Glomerular endothelial cell (primary cell): ENCODE data around the gene PPP2R5C. TPM values are rescaled to one million over a fixed set of nuclear protein-coding genes. Genes with fewer than 3 reads are reported as not detected.

Experiments
- DNase-seq: peaks from one replicate; pipeline ENCODE4 v3.0.0-alpha.2; 2011; ENCODE audit warnings: low read depth, low spot score; ENCODE audit errors: extremely low read depth
- total RNA-seq: library from RNA; depleted of rRNA; stranded (reverse); fragments of >200 nt; gene quantifications from 2 replicates; pipeline ENCODE4 v1.2.3, GENCODE V29; 2015

The PPP2R5C gene
- total RNA-seq, 1 donor from 2014 or later, result 66.9 TPM

DNA sequence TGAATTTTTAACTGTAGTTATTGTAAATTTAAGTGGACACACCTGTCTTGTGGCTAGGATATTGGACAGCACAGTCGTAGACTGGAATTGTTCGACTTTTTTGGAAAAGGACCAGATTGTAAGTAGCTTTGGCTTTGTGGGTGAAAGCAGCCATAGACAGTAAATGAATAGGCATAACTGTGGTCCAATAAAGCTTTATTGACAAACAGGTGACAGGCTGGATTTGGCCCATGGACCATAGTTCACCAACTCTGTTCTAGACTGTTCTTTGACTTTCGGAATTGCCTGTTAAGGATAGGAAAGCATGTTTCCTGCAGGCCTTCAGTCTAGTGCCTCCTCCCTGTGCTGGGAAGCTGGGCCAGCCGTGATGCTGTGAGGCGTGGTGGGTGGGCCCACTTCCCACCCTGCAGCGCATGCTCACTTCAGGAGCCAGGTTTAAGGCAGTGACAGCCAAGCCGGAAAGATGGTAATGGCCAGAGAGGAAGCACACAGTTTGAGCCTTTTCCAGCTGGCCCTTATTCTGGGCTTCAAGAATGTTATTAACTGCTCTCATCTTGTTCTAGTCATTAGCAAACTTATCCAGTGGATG is 51.8 kb downstream of the PPP2R5C start:
- no peak for DNase-seq

DNA sequence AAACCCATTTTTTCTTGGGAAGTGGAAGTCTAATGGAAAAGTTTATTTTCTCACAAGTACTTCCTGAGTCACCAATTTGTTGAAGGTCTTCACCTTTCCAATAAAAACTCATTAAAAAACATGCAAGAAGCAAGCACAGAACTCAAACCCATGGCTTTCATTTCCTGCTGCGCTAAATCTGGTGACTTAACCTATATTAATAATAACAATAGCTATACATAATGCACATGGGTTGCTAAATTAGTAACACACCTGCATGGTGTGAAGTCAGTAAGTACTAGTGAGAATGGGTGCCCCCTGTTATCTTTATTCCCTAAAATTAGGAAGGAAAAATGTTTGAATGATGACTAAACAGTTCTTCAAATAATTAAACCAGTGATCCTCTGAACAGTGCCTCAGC is 52.3 kb downstream of the PPP2R5C start:
- no peak for DNase-seq

DNA sequence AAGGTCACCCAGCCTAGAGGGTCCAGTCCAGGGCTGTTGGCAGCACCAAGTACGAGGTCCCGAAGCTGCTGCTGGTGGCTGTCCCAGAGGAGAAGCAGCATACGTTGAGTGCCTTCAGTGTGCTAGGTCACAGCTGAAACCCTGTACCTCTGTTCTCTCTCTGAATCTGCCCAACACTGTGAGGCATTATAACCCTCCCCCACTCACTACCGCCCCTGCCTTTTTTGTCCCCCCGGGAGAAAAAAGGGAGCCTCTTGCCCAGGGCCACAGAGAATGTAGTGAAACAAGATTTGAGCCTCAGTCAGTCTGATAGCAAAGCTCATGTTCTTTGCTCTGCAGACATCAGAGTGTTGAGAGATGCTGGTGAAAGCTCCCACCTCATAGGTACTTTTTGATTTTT is 53.4 kb downstream of the PPP2R5C start:
- DNase-seq, result no peak

DNA sequence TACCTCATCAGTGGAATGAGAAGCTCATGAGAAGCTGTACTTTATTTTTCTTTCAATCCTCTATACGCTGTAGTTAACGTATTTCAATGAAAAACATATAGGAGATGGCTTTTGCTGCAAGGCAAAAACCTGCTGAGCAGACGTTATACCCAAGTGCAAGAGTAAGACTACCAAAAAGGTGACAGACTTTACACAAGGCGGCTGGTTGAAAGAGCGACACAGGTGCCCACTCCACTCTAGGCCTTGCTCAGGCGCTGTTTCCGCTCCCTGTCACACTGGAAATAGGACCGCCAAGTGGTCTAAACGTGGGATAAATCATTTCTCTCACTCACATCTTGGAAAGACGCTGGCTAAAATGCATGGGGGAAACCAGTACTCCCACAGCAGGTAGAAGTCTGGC is 54.5 kb downstream of the PPP2R5C start:
- DNase-seq, result no peak

DNA sequence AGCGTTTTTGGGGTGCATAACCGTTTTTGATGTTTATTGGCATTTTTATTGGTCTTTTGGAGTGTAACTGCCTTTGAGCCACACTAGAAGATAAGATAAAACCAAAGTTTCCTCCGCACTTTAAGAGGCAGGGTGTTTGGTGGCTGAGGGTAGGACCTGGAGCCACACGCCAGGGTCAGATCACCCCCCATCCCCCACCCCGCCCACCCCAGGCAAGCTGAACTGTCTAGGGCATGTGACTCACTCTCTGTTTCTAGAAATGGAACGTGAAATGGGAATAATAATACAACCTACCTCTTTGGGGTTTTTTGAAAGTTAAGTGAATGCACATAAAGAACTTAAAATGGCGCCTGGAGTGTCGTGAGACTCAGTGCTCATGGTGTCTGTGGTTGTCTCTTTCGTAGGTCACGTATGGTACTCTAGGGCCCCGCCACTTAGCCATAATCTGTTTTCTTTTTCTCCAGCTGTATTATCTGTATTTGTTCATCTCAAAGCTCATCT is 56.0 kb downstream of the PPP2R5C start:
- no peak for DNase-seq

DNA sequence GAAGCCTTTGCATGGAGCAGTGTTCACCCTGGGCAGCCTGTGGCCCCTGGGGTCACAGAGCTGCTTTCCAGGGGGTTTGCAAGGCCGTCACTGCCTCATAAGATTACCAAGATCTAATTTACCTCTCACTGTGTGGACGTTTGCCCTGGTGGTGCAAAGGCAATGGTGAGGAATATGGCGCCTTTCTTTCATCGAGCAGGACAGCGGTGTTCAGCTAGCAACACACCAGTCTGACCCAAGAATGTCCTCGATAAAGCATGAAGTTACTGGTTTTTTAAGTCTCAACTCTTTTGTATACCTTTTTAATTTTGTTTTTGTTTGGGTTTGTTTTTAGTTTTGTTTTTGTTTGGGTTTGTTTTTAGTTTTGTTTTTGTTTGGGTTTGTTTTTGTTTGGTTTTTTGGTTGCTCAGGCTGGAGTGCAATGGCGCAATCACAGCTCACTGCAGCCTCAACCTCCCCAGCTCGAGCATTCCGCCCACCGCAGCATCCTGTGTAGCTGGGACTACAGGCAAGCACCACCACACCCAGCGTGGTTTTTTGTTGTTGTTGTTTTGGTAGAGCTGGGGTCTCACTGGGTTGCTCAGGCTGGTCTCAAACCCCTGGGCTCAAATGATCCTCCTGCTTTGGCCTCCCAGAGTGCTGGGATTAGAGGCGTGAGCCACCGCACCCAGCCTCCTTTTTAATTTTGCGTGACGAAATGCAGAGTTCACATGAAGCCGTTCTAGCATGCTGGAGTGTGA is 57.9 kb downstream of the PPP2R5C start:
- no peak for DNase-seq

DNA sequence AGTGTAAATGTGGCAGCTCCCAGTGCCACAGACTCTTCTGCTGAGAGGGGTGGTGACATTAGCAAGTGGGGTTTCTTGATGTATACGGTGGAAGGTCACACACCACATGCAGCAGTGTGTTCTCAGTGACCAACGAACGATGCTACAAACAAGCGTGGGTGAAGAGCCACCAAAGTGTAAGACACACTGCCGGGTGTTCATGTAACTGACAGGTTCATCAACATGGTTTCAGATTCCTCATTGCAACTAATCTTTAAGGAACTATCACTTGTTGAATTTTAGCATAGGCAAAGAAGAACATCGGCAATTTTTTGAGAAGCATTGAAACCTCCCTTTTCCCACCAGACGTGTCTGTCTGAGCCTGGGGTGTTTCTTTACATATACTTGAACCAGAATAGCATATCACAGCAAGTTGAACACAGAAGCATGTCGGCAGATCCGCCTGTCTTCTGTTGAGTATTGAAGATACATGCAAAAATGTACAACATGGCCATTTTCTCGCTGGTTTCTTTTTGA is 58.8 kb downstream of the PPP2R5C start:
- DNase-seq, result no peak

DNA sequence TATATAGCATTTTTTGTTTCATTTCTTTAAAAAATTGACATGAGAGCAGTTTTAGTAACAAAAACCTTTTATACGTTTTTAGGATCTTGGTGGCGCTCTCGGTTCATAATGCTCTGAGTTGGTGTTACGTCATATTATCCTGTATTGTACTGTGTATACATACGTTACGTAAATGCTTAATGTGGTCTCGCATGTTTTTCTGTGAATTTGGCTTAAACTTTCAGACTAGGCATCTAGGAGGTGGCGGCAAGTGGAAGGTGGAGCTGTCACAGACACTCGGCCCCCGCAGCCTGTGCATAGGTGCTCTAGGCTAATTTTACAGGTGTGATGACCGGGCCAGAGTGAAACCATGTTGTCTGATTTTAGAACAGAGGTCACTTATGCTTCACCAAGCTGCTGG is 60.0 kb downstream of the PPP2R5C start:
- DNase-seq, result no peak

DNA sequence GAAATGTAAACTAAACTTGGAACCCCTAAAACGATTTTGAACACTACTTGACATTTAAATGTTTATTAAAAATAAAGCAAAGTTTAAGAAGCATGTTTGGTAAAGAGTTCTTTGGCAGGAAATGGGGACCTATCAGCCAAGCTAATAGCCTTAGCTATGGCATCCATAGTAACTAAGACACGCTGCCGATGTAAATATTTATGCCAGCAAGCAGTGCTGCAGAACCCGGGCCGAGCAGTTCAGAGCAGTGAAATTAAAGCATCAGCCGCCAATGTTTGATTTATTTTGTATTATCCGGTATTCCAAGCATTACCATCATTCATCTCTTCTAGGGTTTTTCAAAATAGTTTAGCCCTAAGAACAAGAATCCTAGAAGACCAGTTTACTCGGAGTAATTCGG is 61.6 kb downstream of the PPP2R5C start:
- DNase-seq, result no peak

DNA sequence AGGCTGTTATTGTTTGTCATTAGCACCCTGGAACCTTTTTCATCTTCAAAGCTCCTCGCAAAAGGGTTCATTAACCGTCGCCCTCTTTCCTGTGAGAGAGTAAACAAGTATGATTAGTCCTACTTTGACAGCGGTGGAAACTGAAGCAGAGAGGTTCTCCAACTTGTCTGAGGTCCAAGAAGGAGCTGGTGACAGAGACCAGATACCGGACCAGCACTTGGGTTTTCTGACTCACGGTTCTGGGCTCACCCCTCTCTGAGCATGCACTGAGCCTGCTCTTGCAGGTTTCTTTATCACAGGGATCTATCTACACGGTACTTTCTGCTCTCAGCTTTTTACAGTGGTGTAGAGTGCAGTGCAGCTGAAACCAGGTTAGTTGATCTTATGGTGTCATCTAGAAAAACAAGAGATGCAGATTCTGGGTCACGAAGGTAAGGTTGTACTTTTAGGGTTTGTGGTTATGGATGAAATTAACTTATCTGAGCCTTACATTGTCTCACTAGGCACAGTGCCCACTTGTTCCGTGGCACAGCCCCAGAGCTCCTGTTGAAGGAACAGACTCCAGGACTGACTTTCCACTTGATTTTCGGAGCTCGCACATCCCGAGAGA is 62.1 kb downstream of the PPP2R5C start:
- DNase-seq, result no peak

DNA sequence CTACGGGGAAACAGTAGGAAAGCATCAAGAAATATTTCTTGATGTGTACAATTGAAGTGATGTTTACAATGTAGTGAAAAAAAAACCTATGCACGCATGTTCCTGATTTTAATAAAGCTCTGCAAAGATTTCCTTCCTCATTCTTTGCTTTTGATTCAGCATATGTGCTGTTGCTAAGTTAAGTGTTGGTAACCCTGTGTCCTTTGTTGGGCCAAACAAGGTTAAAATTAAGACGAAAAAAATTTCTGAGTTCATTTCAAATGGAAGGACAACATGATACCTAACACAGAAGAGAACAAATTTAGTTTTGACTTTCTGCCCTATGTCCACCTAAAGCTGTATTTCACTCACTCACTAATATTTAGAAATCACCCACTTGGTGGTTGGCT is 62.8 kb downstream of the PPP2R5C start:
- no peak for DNase-seq

DNA sequence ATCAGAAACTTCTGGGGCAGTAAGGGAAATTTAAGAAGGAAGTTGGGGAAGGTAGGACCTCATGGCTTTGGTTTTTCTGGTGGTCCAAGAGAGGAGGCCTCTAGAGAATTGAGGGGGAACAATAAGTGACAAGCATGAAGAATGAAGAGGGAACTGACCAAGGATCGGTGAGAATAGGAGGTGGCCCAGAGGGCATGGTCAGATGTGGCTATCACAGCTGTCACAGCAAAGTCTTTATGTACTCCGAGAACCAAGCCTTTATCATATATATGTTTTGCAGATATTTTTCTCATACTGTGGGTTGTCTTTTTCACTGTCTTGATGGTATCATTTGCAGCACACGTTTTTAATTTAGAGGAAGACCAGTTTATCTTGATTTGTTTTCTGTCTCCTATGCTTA is 64.3 kb downstream of the PPP2R5C start:
- DNase-seq, result no peak

DNA sequence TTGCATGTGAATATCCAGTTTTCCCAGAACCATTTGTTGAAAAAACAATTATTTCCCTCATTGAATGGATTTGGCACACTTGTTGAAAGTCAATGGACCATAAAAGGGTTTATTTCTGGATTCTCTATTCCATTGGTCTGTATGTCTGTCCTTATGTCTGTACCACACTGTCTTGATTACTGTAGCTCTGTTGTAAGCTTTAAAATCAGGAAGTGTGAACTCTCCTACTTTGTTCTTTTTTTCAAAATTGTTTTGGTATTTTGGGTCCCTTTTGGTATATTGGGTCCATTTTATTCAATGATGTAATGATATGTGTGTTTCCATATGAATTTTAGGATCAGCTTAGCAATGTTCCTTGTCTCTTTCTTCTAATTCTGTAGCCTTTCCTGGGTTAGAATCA is 64.8 kb downstream of the PPP2R5C start:
- no peak for DNase-seq

DNA sequence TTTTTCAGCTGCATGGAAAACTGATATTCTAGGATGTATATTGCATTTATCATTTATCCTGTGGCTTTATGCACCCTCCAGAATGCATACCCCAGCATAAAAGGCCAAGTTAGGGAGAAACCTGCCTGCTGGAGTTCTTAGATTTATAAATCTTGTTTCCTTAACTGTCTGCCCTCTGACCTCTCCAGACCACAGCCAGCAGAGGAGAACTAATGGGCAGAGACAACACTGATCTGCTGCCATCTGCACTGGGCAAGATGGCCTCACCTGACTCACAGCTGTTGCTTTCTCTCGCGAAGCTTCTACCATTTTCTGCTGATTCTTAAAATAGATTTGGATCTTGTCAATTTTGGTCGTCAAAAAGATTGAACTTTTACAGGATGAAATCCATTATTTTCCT is 65.8 kb downstream of the PPP2R5C start:
- DNase-seq, result no peak

DNA sequence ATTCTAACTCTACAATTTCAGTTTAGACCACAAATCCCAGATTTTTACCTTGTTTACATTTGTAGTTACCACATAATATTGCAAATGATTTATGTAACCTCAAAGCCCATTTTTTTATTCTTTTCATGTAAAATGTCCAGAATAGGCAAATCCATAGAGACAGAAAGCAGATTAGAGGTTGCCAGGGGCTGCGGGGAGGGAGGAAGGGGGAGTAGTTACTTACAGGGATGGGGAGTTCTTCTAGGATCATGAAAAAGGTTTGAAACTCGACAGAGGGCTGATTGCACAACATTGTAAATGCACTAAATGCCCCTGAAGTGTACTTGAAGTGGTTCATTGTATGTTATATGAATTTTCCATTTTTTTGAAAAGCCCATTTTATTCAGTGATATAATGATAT is 66.5 kb downstream of the PPP2R5C start:
- DNase-seq, result no peak

DNA sequence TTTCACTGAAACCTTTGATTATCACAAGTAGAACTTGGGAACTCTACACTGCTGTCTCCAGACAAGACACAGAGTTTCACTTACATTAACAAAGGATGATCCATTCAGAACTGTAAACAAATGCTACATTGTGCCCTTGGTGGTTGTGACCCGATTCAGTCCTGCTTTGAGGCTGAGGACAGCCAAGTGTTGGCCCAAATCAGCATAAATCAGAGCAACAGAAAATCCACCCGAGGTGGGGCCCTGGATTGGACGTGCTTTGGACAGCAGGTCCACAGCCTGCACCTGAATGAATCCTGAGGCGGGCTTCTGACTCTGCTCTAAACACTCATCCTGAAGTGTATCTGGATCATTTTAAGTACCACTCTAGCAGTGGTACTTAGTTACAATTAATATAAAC is 68.8 kb downstream of the PPP2R5C start:
- DNase-seq, result no peak

DNA sequence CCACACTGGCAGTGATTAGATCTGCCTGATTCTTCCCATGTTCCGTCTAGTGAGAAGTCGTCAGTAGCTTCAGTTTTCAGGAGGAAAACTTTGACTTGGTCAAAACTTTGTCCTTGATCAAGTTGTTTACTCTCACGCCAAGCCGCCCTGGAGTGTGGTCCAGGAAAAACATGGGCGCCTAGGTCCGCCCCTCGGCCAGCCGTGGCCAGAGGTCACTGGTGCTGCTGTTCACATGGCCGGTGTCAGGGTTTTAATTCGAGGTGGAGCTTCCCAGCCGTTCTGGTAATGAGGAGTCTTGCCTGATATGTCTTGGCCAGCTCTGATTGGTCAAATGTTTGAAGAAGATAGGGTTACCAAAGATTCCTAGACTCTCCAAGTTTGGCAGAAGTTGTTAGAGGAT is 71.5 kb downstream of the PPP2R5C start:
- no peak for DNase-seq

DNA sequence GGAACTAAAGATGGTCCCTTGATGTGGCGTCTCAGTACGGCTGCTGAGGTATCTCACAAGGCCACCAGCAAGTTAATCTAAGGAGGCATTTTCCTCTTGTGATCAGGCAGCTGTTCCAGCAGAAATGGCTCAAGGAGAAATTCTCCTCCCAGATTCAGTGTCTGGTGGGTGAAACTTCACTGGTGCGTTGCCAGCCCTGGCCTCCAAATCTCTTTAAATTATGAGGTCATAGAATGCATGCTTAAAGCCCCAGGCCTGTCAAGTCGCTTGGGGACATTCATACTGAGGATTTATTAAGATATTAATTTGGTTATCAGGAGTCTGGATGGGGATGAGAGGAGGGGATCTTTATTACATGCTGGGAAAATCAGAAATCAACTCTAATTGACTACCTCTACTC is 72.9 kb downstream of the PPP2R5C start:
- DNase-seq, result no peak

DNA sequence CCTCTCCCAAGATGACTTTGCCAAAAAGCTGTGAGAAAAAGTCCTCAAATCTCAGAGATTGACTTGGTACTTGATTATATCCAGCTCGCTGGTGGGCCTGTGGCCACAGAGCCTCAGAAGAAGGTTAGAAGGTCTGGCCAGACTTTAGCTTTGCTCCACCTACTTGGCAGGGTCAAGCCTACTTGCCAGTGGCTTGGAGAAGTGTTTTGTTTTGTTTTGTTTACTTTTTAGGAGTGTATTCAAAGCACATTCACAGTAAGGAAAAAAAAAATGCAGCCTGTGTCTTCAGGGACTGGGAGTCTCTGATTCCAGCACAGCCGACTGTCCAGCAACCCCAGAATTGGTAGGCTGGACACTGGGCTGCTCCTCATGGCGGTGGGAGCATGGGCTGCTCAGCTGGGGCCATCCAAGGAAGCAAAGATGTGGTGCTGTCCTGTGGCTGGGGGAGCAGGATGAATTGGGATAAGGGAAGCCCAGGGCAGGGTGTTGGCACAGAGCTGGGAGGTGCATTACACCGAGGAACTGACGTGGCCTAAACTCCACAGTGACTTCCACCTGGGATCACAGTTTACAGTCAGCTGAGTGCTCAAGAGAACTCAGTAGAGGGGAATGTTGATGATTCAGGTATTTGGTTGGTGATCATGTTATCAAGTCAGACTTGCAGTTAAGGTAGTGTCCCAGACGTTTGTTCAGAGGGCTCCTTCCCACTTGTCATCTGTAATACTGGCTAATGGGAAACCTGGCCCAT is 73.5 kb downstream of the PPP2R5C start:
- no peak for DNase-seq

DNA sequence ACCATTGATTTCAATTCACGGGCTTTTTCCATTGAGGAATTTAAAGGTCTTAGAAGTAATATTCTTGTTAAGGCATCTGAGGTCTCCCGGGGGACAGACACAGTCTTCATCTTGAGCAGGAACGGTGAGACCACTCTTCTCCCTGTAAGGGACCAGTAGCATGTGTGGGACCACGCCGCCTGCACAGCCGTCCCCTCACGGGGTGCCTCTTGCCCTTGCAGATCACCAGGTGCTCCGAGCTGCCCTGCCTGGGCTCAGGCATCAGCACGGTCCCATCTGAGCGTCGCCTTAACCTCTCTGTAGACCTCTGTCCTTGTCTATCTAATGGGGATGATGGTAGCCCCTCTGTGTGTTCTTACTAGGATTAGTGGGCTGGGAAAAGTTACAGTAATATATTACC is 74.1 kb downstream of the PPP2R5C start:
- no peak for DNase-seq

DNA sequence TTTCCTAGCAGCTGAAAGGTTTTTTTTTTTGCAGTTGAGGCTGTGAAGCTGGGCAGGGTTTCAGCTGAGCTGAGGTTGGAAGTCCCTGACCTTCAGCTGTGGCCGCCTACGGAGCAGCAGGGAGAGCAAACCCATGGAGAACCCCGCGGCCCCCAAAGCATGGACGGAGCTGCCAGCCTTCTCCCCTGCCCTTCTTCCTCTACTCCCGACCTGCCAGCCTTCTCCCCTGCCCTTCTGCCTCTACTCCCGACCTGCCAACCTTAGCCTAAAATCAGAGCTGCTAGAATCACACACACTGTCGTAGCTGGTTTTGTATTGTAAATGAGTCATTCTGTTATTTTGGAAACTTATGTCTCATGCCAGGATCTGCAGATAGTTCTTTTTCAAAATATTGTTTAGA is 74.6 kb downstream of the PPP2R5C start:
- DNase-seq, result no peak
